ENCODE results near the gene FYB1.

FYB1 gene

DNA sequence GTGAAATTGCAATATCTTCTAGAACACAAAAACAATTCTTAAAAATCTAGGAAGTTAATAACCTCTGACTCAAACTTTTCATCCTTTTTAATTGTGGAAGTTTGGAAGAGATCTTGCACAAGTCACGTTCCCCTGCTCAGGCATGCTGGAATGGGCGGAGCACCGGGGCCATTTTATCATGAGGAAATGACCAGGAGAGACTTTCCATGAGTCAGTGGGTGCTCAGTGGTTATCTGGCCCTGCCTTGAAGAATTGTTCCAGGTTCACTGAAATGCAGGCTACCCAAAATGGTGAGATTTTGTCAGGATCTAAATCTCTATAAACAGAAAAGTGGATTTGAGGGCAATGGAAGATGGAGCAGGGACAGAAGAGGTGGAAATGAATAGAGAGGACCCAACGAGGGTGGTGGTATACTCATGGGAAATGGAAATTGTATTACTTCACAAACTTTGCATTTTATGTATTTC, 61.2 kb downstream of the FYB1 start:
- DNase-seq = no peak

GRCh38 chr5:39157701-39158100, 61.7 kb downstream of the FYB1 start:
- no peak for DNase-seq

- no peak for DNase-seq
Observed at GRCh38 chr5:39156082-39156481, 63.3 kb downstream of the FYB1 start.

- no peak for DNase-seq
Observed at GRCh38 chr5:39151745-39152144, 67.6 kb downstream of the FYB1 start.

DNA sequence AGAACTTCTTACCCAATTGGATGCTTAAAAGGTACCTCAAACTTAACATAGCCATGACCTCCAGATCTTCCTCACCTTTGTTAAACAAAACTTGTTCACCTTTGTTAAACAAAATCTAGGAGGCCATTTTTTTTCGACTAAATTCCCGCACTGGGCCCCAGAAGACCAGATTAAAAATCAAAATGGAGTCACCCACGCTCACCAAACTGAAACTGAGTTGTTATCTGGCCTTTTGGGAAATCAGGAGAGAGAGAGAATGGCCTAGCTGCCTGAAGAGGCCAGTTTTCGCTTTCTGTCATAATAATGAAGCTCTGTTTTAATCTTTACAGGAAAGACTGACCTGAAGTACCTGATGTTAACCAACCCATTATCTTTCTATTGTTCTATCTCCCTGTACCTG, 69.4 kb downstream of the FYB1 start:
- DNase-seq = no peak

DNA sequence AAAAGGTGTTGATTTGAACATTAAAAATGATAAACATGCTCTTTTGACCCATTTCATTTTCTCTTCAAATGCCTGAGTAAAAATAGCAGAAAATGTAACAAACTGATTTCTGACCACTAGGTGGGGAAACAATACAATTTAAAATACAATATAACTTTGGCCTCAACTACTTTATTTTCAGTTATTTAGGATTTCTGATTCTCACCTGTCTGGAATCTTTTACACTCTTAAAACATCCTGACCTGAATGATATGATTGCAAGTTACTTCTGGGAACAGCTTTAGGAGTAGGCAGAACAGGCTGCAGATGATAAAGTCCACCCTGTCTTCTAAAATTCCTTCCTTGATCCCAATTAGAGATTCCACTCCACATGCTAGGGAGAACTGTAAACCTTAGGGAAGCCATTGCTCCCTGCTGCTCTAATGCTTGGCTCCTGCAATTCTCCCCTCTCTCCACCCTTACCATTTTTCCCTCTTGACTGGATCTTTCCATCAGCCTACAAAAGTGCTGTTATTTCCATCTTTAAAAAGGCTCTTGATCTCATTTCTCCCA, 70.3 kb downstream of the FYB1 start:
- DNase-seq = peak; percentile 25

DNA sequence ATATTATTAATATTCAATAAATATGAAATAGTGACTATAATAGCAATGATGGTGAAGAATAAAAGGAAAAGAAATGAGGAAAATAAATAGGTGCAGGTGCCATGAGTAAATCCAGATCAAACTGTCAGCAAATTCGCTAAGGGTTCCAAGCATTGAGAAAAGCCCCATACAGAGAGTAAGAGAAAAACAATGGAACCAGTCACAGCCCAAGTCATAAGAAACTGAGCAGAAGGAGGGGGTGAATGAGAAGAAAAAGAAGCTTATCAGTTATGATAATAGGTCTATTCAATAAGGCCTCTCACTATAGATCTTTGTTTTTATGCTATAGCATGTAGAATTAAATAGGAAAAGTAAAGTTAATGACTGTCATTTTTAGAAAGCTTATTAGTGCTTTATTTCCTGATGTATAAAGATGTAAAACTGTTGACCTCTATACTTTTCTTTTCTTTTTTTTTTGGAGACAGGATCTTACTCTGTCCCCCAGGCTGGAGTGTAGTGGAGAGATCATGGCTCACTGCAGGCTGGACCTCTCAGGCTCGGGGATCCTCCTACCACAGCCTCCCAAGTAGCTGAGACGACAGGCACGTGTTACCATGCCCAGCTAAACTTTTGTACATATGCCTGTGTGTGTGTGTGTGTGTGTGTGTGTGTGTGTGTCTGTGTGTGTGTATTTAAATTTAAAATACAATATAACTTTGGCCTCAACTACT, 72.4 kb downstream of the FYB1 start:
- DNase-seq = no peak

- DNase-seq = no peak
Observed at GRCh38 chr5:39143151-39143860, 76.1 kb downstream of the FYB1 start.

GRCh38 chr5:39140558-39141168, 78.7 kb downstream of the FYB1 start:
- no peak for DNase-seq

DNA sequence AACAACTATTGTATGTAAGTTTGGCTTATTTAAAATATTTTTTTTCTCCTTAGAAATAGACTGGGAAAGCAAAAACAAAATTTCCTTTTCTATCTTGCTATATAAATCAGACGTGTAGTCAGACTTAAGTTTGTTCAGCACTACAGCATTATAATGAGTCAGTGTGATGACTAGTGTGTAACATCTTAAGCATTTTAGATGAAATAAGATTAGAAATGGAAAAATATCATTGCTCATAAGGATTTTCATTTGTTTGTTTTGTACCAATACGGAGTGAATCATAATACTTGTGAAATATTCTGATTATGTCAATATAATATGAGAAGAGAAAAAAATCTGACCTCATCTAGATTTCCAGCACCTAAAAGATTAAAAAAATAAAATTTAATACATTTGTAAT, 80.5 kb downstream of the FYB1 start:
- DNase-seq = peak; percentile 75

DNA sequence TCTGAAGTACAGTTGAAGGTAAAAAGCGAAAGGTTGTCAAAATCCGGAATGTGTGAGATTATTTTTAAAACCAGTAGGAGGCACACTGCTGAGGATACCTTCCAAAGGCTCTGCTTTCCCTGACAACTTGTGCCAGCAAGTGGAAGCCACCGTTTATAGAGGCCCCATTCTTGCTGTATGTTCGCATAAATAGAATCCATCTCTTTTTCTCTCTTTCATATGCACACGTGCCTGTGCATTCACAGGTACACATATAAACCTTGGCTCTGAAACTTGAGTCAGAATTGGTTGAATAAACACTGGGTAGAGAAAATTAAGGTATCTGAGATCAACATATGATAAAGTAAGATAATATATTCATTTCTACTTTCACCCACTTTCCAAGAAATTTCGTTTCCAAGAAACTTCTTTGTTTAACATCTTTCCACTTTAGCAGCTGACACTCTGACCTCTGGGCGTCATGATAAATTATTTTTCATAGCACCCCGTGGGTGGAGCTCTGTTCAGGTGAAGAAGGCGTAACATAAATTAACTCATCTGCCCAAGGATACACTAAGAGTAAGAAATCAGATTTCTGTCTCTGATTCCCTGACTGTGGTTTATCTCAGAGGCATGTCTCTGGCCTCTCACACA, 81.4 kb downstream of the FYB1 start:
- no peak for DNase-seq

GRCh38 chr5:39137391-39137790, 82.0 kb downstream of the FYB1 start:
- DNase-seq = no peak

- DNase-seq = no peak
Observed at GRCh38 chr5:39132792-39133191, 86.6 kb downstream of the FYB1 start.

DNA sequence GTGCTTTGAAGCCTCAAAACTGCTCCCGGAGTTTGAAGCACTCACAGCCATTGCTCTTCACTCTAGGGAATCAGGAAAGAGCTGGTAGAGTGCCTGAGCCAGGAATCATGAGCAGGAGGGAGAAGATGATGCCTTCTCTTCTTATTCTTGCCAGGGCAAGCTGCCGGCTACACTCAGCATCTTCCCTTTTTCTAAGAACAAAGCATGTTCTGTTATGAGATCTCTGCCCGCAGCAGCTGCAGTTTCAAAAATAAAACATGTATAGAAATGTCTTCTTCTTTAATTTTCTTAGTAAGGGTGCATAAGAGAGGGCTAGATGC, 87.3 kb downstream of the FYB1 start:
- no peak for DNase-seq

DNA sequence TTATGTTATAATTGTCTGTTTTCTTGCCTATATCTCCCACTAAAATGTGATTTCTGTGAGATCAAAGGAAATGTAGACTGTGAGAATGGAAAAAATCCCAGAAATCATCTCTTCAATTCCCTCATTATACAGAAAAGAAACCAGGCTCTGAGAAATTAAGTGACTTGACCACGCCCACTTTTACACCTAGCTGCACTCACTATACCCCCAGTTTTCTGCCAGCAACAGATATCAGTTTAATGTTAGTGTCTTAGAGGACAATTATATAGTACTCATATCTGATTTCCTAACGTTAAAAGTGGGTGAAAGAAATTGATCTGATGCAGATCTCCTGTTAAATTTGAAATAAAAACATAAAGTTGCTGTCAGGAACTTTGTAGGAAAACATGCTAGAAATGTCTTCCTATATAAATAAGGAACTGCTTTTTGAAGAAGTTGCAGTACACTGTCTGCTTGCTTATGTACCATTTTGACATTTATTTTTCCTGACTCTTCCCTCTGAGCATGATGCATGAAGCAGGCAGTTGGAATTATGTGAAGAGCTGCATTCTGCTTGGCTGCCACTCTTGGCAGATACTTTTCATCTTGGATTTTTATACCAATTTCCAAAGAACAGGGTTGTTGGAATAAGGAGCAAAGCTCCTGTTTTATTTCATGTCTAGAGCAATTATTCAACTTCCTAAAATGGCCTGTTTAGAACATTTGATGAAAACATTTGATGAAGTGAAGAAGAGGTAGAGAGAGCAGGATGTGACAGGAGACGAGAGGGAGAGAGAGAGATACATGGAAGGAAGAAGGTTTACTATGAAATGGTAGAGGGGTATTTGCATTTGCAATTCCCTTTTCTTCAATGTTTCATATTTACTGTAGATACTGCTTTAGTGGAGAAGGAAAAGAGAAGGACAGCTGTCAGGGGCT, 87.9 kb downstream of the FYB1 start:
- DNase-seq = no peak

DNA sequence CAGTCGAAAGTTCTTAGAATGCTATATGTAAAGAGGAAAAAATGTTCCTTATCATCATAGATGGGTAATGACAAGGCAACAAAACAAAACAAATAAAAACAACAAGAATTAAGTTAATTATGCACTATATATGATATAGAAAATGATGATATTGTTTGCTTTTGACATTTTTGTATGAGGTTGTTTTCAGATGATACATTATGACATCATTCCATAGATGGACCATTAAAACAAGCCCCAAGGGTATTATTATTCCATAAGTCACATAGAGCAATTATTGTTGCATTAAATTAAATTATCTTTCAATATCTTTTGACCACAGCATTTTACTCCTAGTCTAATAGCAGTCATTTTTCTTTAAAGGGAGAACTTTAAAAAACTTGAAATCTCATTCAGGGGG, 88.6 kb downstream of the FYB1 start:
- DNase-seq = no peak

GRCh38 chr5:39121922-39122321, 97.4 kb downstream of the FYB1 start:
- DNase-seq = no peak

DNA sequence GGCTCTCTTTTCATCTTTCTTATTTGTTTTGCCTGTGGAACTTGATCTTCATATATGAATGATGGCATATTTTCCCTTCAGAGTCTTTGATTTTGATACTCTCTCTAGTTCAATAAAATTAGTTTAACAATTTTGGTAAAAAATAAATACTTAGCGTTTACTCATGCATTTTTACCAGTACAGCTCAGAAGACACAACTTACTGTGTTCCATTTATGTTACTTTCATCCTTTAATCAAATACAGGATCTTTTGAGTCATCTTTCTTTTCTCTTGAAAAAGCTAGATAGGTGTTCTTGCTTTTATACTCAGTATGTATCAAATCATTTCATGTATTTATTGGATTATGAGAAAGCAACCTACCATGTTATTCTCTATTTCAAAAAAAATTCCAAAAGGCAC, 98.0 kb downstream of the FYB1 start:
- no peak for DNase-seq

DNA sequence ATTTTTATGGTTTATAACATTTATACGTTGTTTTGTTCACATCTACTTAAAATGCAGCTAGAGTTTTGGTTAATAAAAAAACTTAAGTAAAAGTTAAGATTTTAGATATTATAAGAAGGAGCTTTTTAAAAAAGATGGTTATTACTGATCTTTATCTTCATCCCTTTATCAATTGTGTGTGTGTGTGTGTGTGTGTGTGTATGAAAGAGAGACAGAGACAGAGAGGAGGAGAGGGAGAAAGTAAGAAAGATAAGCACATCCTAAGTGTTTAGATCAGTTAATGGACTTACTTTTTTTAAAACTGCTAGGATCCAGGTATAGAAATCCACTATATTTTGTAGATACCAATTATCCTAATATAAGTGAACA, 99.3 kb downstream of the FYB1 start:
- DNase-seq = no peak

DNA sequence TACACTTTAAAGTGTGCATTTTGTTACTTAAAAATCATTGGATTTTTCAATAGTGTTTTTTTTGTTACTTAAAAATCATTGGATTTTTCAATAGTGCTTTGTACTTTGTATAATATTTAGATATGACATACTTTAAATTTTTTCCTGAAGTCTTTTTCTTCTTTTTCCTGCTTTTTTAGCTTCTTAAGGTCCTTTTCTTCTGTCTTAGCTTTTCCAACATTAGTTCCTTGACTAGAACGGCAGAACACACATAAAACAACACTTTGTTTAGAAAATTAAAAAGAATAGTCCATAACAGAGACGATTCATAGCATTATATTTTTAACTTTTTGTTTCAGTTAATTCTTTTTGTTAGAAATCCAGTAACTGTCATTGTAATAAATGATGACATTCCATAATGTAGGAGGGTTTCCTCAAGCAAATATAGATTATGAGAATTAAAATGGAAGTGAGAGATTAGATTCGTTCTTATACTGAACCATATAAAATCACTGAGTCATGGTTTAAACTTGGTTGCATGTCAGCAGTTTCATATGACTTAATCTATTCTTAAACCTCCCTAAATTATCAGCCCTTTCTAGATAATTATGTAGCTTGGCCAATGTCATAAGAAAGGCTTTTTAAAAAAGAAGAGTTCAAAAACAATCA, 99.8 kb downstream of the FYB1 start:
- DNase-seq = no peak

GRCh38 chr5:39118638-39119037, 100.7 kb downstream of the FYB1 start:
- no peak for DNase-seq

DNA sequence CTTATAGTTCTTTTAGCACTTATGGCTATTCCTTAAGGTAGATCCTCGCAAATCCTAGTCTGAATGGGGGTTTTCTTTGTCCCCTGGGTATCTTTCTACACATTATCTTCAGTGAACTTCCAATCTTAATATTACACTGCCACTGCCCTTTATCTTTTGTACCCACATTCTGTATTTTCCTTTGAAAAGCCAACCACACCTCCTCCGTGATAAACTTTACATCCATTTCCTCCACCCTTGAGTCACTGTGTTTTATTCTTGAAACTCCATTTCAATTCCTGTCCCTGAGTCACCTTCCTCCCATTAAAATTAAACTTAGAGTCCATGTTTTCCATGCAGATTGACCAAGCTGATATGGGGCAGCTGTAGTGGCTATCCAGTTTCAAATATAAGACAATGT, 102.0 kb downstream of the FYB1 start:
- peak; percentile 42 for DNase-seq
